ENCODE results near the gene KCNK4. TPM values are rescaled to one million over a fixed set of nuclear protein-coding genes. Genes with fewer than 3 reads are reported as not detected.
"Not testable (repeated sequence)": the region's sequence is repeated elsewhere in the genome, so short reads cannot be mapped to it uniquely, and the experiment has no call there.

The KCNK4 gene
- total RNA-seq, 2 donors from 2014 or later, result not detected

- intact Hi-C loops (cut with DNase I), result no loop called here
- Histone ChIP-seq H3K9me3 (no peaks in the 10 kb centered on the region), H3K27me3 (no peaks in the 10 kb centered on the region), H3K27ac (peak overlapping the region; percentile 85), H3K9ac (ENCODE audit: low read depth in 2 of 2, low read length in 2 of 2) (peak overlapping the region; percentile 65 to 98), H3K4me1 (peaks cover 13% of the 10 kb centered on the region), H3K36me3 (no peaks in the 10 kb centered on the region), H3K4me3 (peak overlapping the region; percentile 61)
- TF ChIP-seq CTCF (IDR thresholded peaks at IDR 0.05), result no peak
- DNase-seq, result peak; percentile 62
Observed at GRCh38 chr11:64306876-64307622, 15.9 kb downstream of the KCNK4 start.

- intact Hi-C loops (cut with DNase I); H3K9me3 ChIP-seq; DNase-seq; H3K36me3 ChIP-seq; H3K27ac ChIP-seq; H3K4me3 ChIP-seq; H3K27me3 ChIP-seq: not testable (repeated sequence)
- Histone ChIP-seq H3K4me1 (peaks cover 13% of the 10 kb centered on the region), H3K9ac (ENCODE audit: low read depth in 2 of 2, low read length in 2 of 2) (peak overlapping the region; percentile 65 to 98)
Observed at GRCh38 chr11:64307795-64308194, 16.7 kb downstream of the KCNK4 start.

- Histone ChIP-seq H3K27me3 (no peaks in the 10 kb centered on the region), H3K4me3 (no peak overlapping the region), H3K27ac (peak overlapping the region; percentile 12), H3K9ac (ENCODE audit: low read depth in 2 of 2, low read length in 2 of 2) (peak overlapping the region in 1 of 2 donors; percentile 1), H3K36me3 (no peaks in the 10 kb centered on the region), H3K4me1 (peaks cover 12% of the 10 kb centered on the region), H3K9me3 (no peaks in the 10 kb centered on the region)
- intact Hi-C loops (cut with DNase I), result no loop called here
- DNase-seq, result no peak
- no peak for TF ChIP-seq CTCF (IDR thresholded peaks at IDR 0.05)
Observed at GRCh38 chr11:64312947-64313346, 21.8 kb downstream of the KCNK4 start.

- Histone ChIP-seq H3K4me3 (no peak overlapping the region), H3K27me3 (no peaks in the 10 kb centered on the region), H3K9me3 (no peaks in the 10 kb centered on the region), H3K4me1 (peaks cover 12% of the 10 kb centered on the region), H3K9ac (ENCODE audit: low read depth in 2 of 2, low read length in 2 of 2) (peak overlapping the region; percentile 1 to 3), H3K27ac (peak overlapping the region; percentile 12), H3K36me3 (no peaks in the 10 kb centered on the region)
- intact Hi-C loops (cut with DNase I), result no loop called here
- TF ChIP-seq CTCF (IDR thresholded peaks at IDR 0.05), result no peak
- DNase-seq, result no peak
Observed at GRCh38 chr11:64313491-64314145, 22.5 kb downstream of the KCNK4 start.

- Histone ChIP-seq H3K27ac (peak overlapping the region; percentile 12), H3K36me3 (no peaks in the 10 kb centered on the region), H3K9me3 (no peaks in the 10 kb centered on the region), H3K27me3 (no peaks in the 10 kb centered on the region), H3K9ac (ENCODE audit: low read depth in 2 of 2, low read length in 2 of 2) (peak overlapping the region in 1 of 2 donors; percentile 3), H3K4me3 (no peak overlapping the region), H3K4me1 (peaks cover 12% of the 10 kb centered on the region)
- no peak for DNase-seq
- intact Hi-C loops (cut with DNase I), result no loop called here
- no peak for TF ChIP-seq CTCF (IDR thresholded peaks at IDR 0.05)
Observed at GRCh38 chr11:64314146-64314804, 23.2 kb downstream of the KCNK4 start.
